SU-DHL-6 (cell line): ENCODE measurements around the gene OSCP1.

ENCODE experiments used
- H2AFZ ChIP-seq: fragments of 200-600 bp; sonication (generic); 2 replicates; pipeline ENCODE4 v1.6.1; 2014; ENCODE audit warnings: low read depth, mild to moderate bottlenecking, moderate library complexity, mixed read lengths, antibody characterized with exemption, low read length; ENCODE audit not compliant: severe bottlenecking
- H3F3A ChIP-seq: fragments of 200-600 bp; shearing (Covaris generic); 2 replicates; pipeline ENCODE4 v1.6.0; 2016; ENCODE audit warnings: antibody characterized with exemption, mild to moderate bottlenecking; ENCODE audit not compliant: insufficient read depth
- H3K27ac ChIP-seq: fragments of 200-600 bp; sonication (generic); 2 replicates; pipeline ENCODE4 v1.5.1; 2016; ENCODE audit warnings: low read depth, mild to moderate bottlenecking, low read length, moderate library complexity, mixed read lengths
- H3K27me3 ChIP-seq: fragments of 200-600 bp; sonication (generic), shearing (Covaris generic); 2 replicates; pipeline ENCODE4 v1.6.0; 2014; ENCODE audit warnings: mild to moderate bottlenecking, low read length
- H3K36me3 ChIP-seq: fragments of 200-600 bp; sonication (generic); 2 replicates; pipeline ENCODE4 v1.6.1; 2014; ENCODE audit warnings: mild to moderate bottlenecking, low read length, mixed read lengths
- H3K4me2 ChIP-seq: fragments of 300-600, 200-600 bp; shearing (Covaris generic), sonication (generic); 2 replicates; pipeline ENCODE4 v1.6.0; 2014; ENCODE audit warnings: low read length, low read depth, mild to moderate bottlenecking; ENCODE audit not compliant: poor library complexity, severe bottlenecking
- H3K4me3 ChIP-seq: fragments of 200-600 bp; sonication (generic); 2 replicates; pipeline ENCODE4 v1.5.1; 2014; ENCODE audit warnings: antibody characterized with exemption, low read length, mild to moderate bottlenecking, mixed read lengths; ENCODE audit not compliant: insufficient read depth, poor library complexity, severe bottlenecking
- H3K79me2 ChIP-seq: fragments of 200-600 bp; sonication (generic); 2 replicates; pipeline ENCODE4 v1.6.1; 2014; ENCODE audit warnings: mild to moderate bottlenecking, low read length, moderate library complexity; ENCODE audit not compliant: insufficient read depth
- H3K9ac ChIP-seq: fragments of 200-600 bp; sonication (generic); 2 replicates; pipeline ENCODE4 v1.7.0; 2014; ENCODE audit warnings: mild to moderate bottlenecking, low read length
- H3K9me2 ChIP-seq: fragments of 200-600 bp; sonication (generic); replicated peaks from 2 replicates; pipeline ENCODE4 v1.6.1; 2014; ENCODE audit warnings: low read length; ENCODE audit not compliant: insufficient read depth
- H3K9me3 ChIP-seq: fragments of 200-600 bp; sonication (generic); 2 replicates; pipeline ENCODE4 v1.6.1; 2014; ENCODE audit warnings: low read length, mixed read lengths; ENCODE audit not compliant: insufficient read depth
- H4K20me1 ChIP-seq: fragments of 200-600 bp; sonication (generic); 2 replicates; pipeline ENCODE4 v1.6.1; 2014; ENCODE audit warnings: low read depth, mild to moderate bottlenecking, antibody characterized with exemption, low read length, moderate library complexity, mixed read lengths
- EZH2phosphoT487 ChIP-seq: fragments of 200-600 bp; sonication (generic), shearing (Covaris generic); conservative IDR thresholded peaks from 2 replicates; pipeline ENCODE4 v1.6.1; 2018; ENCODE audit warnings: mild to moderate bottlenecking, antibody characterized with exemption, low read length, moderate library complexity, mixed read lengths
- TF ChIP-seq, protein P1 (sequence below): fragments of 200-600 bp; sonication (generic); IDR thresholded peaks from one replicate; pipeline ENCODE4 v1.5.1; 2017; ENCODE audit warnings: antibody characterized with exemption, mild to moderate bottlenecking, low read length, moderate library complexity; ENCODE audit not compliant: insufficient read depth, poor library complexity, severe bottlenecking

Gene OSCP1

DNA sequence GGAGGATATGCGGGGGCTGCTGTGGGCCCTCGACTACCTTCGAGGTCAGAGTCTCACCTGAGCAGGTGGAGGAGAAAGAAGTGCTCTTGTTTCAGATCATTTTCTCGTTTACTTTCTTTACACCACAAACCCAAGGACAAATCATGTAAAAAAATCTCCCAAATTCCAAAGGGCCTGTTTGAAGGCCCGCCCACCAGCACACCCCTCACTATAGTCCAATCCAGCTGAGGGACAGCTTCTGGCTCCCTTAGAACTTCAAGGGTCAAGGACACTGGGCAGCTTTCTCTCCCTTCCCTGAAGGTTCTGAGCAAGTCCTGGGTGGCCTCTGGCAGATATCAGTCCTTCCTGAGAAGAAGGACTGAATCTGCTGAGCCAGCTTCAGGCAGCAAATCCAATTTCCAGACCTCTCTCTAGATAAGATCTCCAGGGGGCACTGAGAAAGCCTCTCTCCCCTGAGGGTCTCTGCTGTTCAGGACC, 70.1 kb downstream of the OSCP1 start:
- Histone ChIP-seq H3K79me2 (peaks cover 83% of the 10 kb centered on the region), H3K27me3 (no peaks in the 10 kb centered on the region), H3F3A (0 out of 2 replicates have a peak, but pooled peaks cover 3% of the 10 kb centered on the region), H3K4me2 (no peak overlapping the region), H3K36me3 (no peaks in the 10 kb centered on the region), H4K20me1 (peaks cover 3% of the 10 kb centered on the region; the same call in 1 of the 2 replicates), H3K4me3 (no peak overlapping the region), H3K9ac (no peak overlapping the region), H3K27ac (no peak overlapping the region), H3K9me2 (no peaks in the 10 kb centered on the region), H3K9me3 (no peaks in the 10 kb centered on the region), H2AFZ (no peak overlapping the region)
- TF ChIP-seq, protein P1, sequence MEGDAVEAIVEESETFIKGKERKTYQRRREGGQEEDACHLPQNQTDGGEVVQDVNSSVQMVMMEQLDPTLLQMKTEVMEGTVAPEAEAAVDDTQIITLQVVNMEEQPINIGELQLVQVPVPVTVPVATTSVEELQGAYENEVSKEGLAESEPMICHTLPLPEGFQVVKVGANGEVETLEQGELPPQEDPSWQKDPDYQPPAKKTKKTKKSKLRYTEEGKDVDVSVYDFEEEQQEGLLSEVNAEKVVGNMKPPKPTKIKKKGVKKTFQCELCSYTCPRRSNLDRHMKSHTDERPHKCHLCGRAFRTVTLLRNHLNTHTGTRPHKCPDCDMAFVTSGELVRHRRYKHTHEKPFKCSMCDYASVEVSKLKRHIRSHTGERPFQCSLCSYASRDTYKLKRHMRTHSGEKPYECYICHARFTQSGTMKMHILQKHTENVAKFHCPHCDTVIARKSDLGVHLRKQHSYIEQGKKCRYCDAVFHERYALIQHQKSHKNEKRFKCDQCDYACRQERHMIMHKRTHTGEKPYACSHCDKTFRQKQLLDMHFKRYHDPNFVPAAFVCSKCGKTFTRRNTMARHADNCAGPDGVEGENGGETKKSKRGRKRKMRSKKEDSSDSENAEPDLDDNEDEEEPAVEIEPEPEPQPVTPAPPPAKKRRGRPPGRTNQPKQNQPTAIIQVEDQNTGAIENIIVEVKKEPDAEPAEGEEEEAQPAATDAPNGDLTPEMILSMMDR, result no peak
- TF ChIP-seq EZH2phosphoT487, result no peak

GRCh38 chr1:36377791-36378492, 72.3 kb downstream of the OSCP1 start:
- H3K9me2 ChIP-seq, result no peaks in the 10 kb centered on the region
- H4K20me1 ChIP-seq, result no peaks in the 10 kb centered on the region
- H3K4me2 ChIP-seq, result no peak overlapping the region
- no peaks in the 10 kb centered on the region for H3K27me3 ChIP-seq
- peaks cover 78% of the 10 kb centered on the region for H3K79me2 ChIP-seq
- peak overlapping the region; percentile 0; the same call in 1 of the 2 replicates for H3K9ac ChIP-seq
- no peak for TF ChIP-seq EZH2phosphoT487
- TF ChIP-seq, protein P1, result no peak
- no peaks in the 10 kb centered on the region for H3K36me3 ChIP-seq
- H3K27ac ChIP-seq, result peak overlapping the region; percentile 58
- no peak overlapping the region for H3K4me3 ChIP-seq
- no peaks in the 10 kb centered on the region for H3K9me3 ChIP-seq
- H2AFZ ChIP-seq, result no peak overlapping the region
- 0 out of 2 replicates have a peak, but pooled peaks cover 2% of the 10 kb centered on the region for H3F3A ChIP-seq

- Histone ChIP-seq H3K9me3 (no peaks in the 10 kb centered on the region), H3K27ac (peak overlapping the region; percentile 77), H3K79me2 (peaks cover 46% of the 10 kb centered on the region), H3K4me2 (peak overlapping the region; percentile 48), H3K9ac (peak overlapping the region; percentile 34; the same call in 1 of the 2 replicates), H4K20me1 (no peaks in the 10 kb centered on the region), H2AFZ (no peak overlapping the region), H3F3A (peaks cover 25% of the 10 kb centered on the region), H3K9me2 (no peaks in the 10 kb centered on the region), H3K27me3 (no peaks in the 10 kb centered on the region), H3K36me3 (no peaks in the 10 kb centered on the region), H3K4me3 (no peak overlapping the region)
- no peak for TF ChIP-seq EZH2phosphoT487
- TF ChIP-seq, protein P1, result no peak
Measured at GRCh38 chr1:36372617-36373016, 77.6 kb downstream of the OSCP1 start.
